Esophagus muscularis mucosa (tissue), 4 donors: ENCODE measurements around the gene HBS1L. TPM values are rescaled to one million over a fixed set of nuclear protein-coding genes. Genes with fewer than 3 reads are reported as not detected.

Experiments
- DNase-seq: peaks from one replicate; pipeline ENCODE4 v3.0.0-alpha.2; 2017; ENCODE audit errors: extremely low spot score
- H3K27ac ChIP-seq, 4 donors: fragments of 200-600 bp; sonication (generic); replicated peaks in 1 of 4; 1 replicate in 3 of 4; 2 replicates in 1 of 4; pipeline ENCODE4 v1.5.1; 2016 to 2019; ENCODE audit warnings: mild to moderate bottlenecking in 1 of 4
- H3K27me3 ChIP-seq, 4 donors: fragments of 200-600 bp; sonication (generic); one replicate each; pipeline versions ENCODE4 v1.5.1 to v1.6.0; 2016 to 2019
- H3K36me3 ChIP-seq, 4 donors: fragments of 200-600 bp; sonication (generic); one replicate each; pipeline ENCODE4 v1.5.1; 2016 to 2019
- H3K4me1 ChIP-seq, 4 donors: fragments of 200-600 bp; sonication (generic); one replicate each; pipeline ENCODE4 v1.5.1; 2016 to 2019
- H3K4me3 ChIP-seq, 4 donors: fragments of 200-600 bp; sonication (generic); 1 replicate in 2 of 4; 2 replicates in 2 of 4; pipeline ENCODE4 v1.5.1; 2016 to 2019; ENCODE audit warnings: mild to moderate bottlenecking in 4 of 4, moderate library complexity in 1 of 4
- H3K9me3 ChIP-seq, 4 donors: fragments of 200-600 bp; sonication (generic); 1 replicate in 3 of 4; 2 replicates in 1 of 4; pipeline ENCODE4 v1.5.1; 2016 to 2019
- CTCF ChIP-seq, 3 experiments: fragments of 200-600 bp in 2 of 3; fragments of 450-650 bp in 1 of 3; sonication (generic) in 2 of 3; IDR thresholded peaks; one replicate each; pipeline ENCODE4 v1.5.1; 2017 to 2019; ENCODE audit warnings: antibody characterized with exemption in 3 of 3, mild to moderate bottlenecking in 2 of 3, moderate library complexity in 1 of 3
- EP300 ChIP-seq: sonication (generic); formaldehyde crosslinking; IDR thresholded peaks from one replicate; pipeline ENCODE4 v1.6.1; 2017; ENCODE audit warnings: antibody characterized with exemption
- POLR2A ChIP-seq: fragments of 450-650 bp; IDR thresholded peaks from one replicate; pipeline ENCODE4 v1.6.1; 2017; ENCODE audit warnings: antibody characterized with exemption, moderate library complexity, mild to moderate bottlenecking, low read depth
- POLR2AphosphoS5 ChIP-seq, 2 donors: sonication (generic); formaldehyde crosslinking; IDR thresholded peaks; one replicate each; pipeline ENCODE4 v1.6.1; 2017; ENCODE audit warnings: antibody characterized with exemption in 2 of 2
- WGBS: methylation state at CpG from one replicate; pipeline ENCODE4 v1.1.5; 2018; 5-methylcytosine and 5-hydroxymethylcytosine counted together
- intact Hi-C: fragments of 100-400 bp; cut with DNase I; formaldehyde crosslinking; loops from one replicate; pipeline ENCODE4 v1.15.1; 2023
- total RNA-seq, 4 donors: library from RNA; depleted of rRNA; stranded (reverse); fragments of >200 nt; gene quantifications; one replicate each; pipeline versions ENCODE4 v1.1.0 to v1.2.1, GENCODE V29; 2016

HBS1L gene
- total RNA-seq, 4 donors from 2014 or later = 52.0 to 81.4 (median 58.2) TPM

GRCh38 chr6:134964451-134965203 lies 90.0 kb downstream of the HBS1L start:
- peaks cover 0 to 9% (median 4%) of the 10 kb centered on the region in 4 donors for H3K9me3 ChIP-seq
- no peak overlapping the region for H3K27ac ChIP-seq
- no peak for DNase-seq
- intact Hi-C loops = no loop called here
- peaks cover 0 to 17% (median 9%) of the 10 kb centered on the region in 4 donors for H3K4me1 ChIP-seq
- 5% methylated on average over 1 of the region's 1 CpG for WGBS
- H3K27me3 ChIP-seq = no peaks in the 10 kb centered on the region
- TF ChIP-seq POLR2A (no peak), EP300 (no peak), CTCF (IDR thresholded peaks at IDR 0.05) (no peak), POLR2AphosphoS5 (IDR thresholded peaks at IDR 0.05) (no peak)
- no peak overlapping the region for H3K4me3 ChIP-seq
- peaks cover 0 to 57% (median 23%) of the 10 kb centered on the region in 4 donors for H3K36me3 ChIP-seq

GRCh38 chr6:134962421-134962820 lies 92.2 kb downstream of the HBS1L start:
- no peak for TF ChIP-seq POLR2AphosphoS5 (IDR thresholded peaks at IDR 0.05)
- TF ChIP-seq POLR2A = no peak
- no peak for TF ChIP-seq EP300
- no peak for TF ChIP-seq CTCF (IDR thresholded peaks at IDR 0.05)
- H3K9me3 ChIP-seq = peaks cover 0 to 17% (median 5%) of the 10 kb centered on the region in 4 donors
- no peaks in the 10 kb centered on the region for H3K27me3 ChIP-seq
- no peak for DNase-seq
- peaks cover 6 to 52% (median 30%) of the 10 kb centered on the region in 4 donors for H3K36me3 ChIP-seq
- no peak overlapping the region for H3K27ac ChIP-seq
- no peak overlapping the region for H3K4me3 ChIP-seq
- intact Hi-C loops = no loop called here
- H3K4me1 ChIP-seq = peaks cover 0 to 12% (median 9%) of the 10 kb centered on the region in 4 donors

- peaks cover 0 to 11% (median 9%) of the 10 kb centered on the region in 4 donors for H3K4me1 ChIP-seq
- H3K27ac ChIP-seq = no peak overlapping the region
- no peak overlapping the region for H3K4me3 ChIP-seq
- H3K27me3 ChIP-seq = no peaks in the 10 kb centered on the region
- H3K9me3 ChIP-seq = peaks cover 0 to 17% (median 5%) of the 10 kb centered on the region in 4 donors
- H3K36me3 ChIP-seq = peaks cover 6 to 48% (median 27%) of the 10 kb centered on the region in 4 donors
- TF ChIP-seq EP300 = no peak
- TF ChIP-seq POLR2A = no peak
- TF ChIP-seq POLR2AphosphoS5 (IDR thresholded peaks at IDR 0.05) = no peak
- no peak for TF ChIP-seq CTCF (IDR thresholded peaks at IDR 0.05)
- intact Hi-C loops = no loop called here
- WGBS = 95% methylated on average over 3 of the region's 3 CpGs
- no peak for DNase-seq
Observed at GRCh38 chr6:134961366-134961765, 93.3 kb downstream of the HBS1L start.

GRCh38 chr6:134959603-134960002 lies 95.0 kb downstream of the HBS1L start:
- no peak overlapping the region for H3K27ac ChIP-seq
- intact Hi-C loops = no loop called here
- H3K4me3 ChIP-seq = no peak overlapping the region
- DNase-seq = no peak
- TF ChIP-seq POLR2AphosphoS5 (IDR thresholded peaks at IDR 0.05) (no peak), CTCF (IDR thresholded peaks at IDR 0.05) (no peak), POLR2A (no peak), EP300 (no peak)
- peaks cover 6 to 36% (median 18%) of the 10 kb centered on the region in 4 donors for H3K36me3 ChIP-seq
- peaks cover 0 to 17% (median 5%) of the 10 kb centered on the region in 4 donors for H3K9me3 ChIP-seq
- peaks cover 0 to 1% (median 0%) of the 10 kb centered on the region in 4 donors for H3K4me1 ChIP-seq
- H3K27me3 ChIP-seq = no peaks in the 10 kb centered on the region
